NOMO-1 (cell line): ENCODE data around the gene GPR152.
"Not testable (repeated sequence)": the region's sequence is repeated elsewhere in the genome, so short reads cannot be mapped to it uniquely, and the experiment has no call there.

Experiments
- DNase-seq, 2 experiments: peaks; one replicate each; lab custom pipeline; 2025; ENCODE audit not compliant: unreplicated experiment in 2 of 2; lab: John Stamatoyannopoulos, UW

The GPR152 gene

GRCh38 chr11:67415501-67416304 lies 36.8 kb downstream of the GPR152 start, which contains the start of gene CARNS1:
TSS of gene CARNS1 (plus strand) at chr11:67415678. CDS start at chr11:67416200, 522 bp downstream.
- DNase-seq = no peak

GRCh38 chr11:67413266-67413849 lies 39.2 kb downstream of the GPR152 start:
- no peak for DNase-seq

- no peak for DNase-seq
These were observed 39.9 kb downstream of the GPR152 start for GRCh38 chr11:67412495-67413179.

GRCh38 chr11:67411785-67412152 lies 40.8 kb downstream of the GPR152 start:
- no peak for DNase-seq

- DNase-seq = no peak
These were observed 41.3 kb downstream of the GPR152 start for GRCh38 chr11:67410984-67411784.

- DNase-seq = no peak
These were observed 42.1 kb downstream of the GPR152 start for GRCh38 chr11:67410369-67410831.

- no peak for DNase-seq
These were observed 42.7 kb downstream of the GPR152 start for GRCh38 chr11:67409781-67410368.

- DNase-seq = no peak
These were observed 43.3 kb downstream of the GPR152 start for GRCh38 chr11:67409261-67409666.

GRCh38 chr11:67408437-67409200 lies 43.9 kb downstream of the GPR152 start:
- DNase-seq = no peak

- no peak for DNase-seq
These were observed 44.8 kb downstream of the GPR152 start for GRCh38 chr11:67407688-67408163.

GRCh38 chr11:67406969-67407687 lies 45.4 kb downstream of the GPR152 start:
- no peak for DNase-seq

- no peak for DNase-seq
These were observed 46.0 kb downstream of the GPR152 start for GRCh38 chr11:67406420-67406968.

GRCh38 chr11:67405688-67406339 lies 46.7 kb downstream of the GPR152 start:
- no peak for DNase-seq

GRCh38 chr11:67405196-67405567 lies 47.3 kb downstream of the GPR152 start:
- DNase-seq = no peak

GRCh38 chr11:67404515-67405195 lies 47.9 kb downstream of the GPR152 start:
- DNase-seq = no peak

- not testable (repeated sequence) for DNase-seq
These were observed 49.4 kb downstream of the GPR152 start for GRCh38 chr11:67403085-67403484.

GRCh38 chr11:67402192-67402839 lies 50.2 kb downstream of the GPR152 start:
- peak; percentile 27 to 42 for DNase-seq
